ENCODE measurements around the gene DNAL4.

The DNAL4 gene

DNA sequence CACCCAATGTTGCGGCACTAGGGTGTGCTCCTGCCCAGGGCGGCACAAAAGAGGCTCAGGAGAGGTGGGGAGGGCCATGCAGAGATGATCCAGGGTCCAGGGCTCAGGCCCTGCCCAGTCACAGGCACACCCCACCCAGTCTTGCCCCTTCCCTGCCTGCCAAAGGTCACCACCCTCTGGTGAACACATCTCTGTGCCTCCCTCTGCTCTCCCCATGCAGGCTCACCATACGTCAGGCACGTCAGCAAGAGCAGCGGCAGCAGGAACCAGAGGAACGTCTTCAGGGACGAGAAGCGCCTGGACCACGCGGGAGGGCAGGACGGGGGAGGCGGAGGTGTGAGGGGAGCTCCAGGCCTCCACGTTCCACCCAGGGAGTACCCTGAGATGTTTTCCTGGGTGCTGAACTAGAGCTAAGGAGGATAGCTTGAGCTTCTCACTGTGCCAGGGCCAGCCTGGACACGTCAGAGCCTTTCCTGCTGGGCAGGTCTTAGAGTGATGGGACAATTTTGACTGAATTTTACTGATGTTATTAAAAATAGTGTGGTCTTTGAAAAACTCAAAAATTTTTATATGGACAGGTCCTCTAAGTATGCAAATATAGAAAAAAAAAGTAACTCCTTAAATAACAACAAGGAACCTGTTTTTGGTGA, 45.3 kb downstream of the DNAL4 start:
- no peak overlapping the region for H3K4me3 ChIP-seq (ENCODE audit: low read depth, low read length)
- DNase-seq (ENCODE audit: low read depth) = no peak

DNA sequence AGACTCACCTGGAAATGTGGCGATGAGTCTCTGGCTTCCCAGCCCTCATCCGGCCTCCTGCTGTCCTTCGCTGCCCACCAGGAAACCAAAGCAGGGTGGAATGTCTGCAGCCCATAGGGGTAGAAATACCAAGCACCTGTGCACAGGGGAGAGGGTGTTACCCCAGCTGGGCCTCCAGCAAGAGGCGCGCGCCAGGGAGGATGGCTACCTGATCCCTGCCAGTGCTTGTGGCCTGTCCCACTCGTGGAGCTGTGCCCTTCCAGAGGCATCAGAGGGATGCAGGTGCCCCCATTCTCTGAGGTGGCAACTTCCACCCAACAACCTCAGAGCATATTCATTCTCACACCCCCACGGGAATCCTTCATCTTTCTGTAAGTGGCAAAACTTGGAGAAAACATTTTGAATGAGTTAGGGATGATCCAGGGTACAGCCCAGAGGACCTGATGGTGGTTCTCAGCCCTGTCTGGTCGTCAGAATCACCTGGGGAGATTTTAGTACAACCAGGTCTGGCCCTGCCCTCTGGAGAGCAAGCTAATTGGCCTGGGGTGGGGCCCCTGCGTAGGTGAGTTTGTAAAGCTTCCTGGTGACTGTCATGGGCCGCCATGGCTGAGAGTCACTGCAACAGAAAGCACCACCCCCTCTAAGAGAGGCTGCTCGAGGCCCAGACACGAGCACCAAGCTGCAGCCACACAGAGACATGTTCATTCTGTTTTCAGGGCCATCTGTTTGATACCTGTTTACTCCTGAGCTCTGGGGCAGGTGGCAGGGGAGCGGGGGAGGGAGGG, 48.1 kb downstream of the DNAL4 start:
- no peak for DNase-seq (ENCODE audit: low read depth)
- H3K4me3 ChIP-seq (ENCODE audit: low read depth, low read length) = no peak overlapping the region

DNA sequence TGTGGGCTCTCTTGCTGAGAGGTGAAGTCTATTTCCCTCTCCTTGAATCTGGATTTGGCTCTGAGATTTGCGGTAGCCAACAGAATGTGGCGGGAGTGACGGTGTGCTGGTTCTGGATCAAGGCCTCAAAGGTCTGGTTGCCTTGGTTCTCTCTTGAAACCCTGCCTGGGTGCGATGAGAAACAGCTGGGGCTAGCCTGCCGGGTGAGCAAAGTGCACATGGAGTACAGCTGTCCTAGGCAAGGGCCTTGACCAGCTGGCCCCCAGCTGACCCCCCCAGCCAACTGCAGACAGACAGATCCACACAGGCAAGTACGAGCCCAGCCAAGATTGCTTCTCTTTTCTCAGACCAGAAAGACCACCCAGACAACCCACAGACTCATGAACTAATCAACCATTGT, 49.0 kb downstream of the DNAL4 start:
- DNase-seq (ENCODE audit: low read depth) = no peak
- H3K4me3 ChIP-seq (ENCODE audit: low read depth, low read length) = no peak overlapping the region

DNA sequence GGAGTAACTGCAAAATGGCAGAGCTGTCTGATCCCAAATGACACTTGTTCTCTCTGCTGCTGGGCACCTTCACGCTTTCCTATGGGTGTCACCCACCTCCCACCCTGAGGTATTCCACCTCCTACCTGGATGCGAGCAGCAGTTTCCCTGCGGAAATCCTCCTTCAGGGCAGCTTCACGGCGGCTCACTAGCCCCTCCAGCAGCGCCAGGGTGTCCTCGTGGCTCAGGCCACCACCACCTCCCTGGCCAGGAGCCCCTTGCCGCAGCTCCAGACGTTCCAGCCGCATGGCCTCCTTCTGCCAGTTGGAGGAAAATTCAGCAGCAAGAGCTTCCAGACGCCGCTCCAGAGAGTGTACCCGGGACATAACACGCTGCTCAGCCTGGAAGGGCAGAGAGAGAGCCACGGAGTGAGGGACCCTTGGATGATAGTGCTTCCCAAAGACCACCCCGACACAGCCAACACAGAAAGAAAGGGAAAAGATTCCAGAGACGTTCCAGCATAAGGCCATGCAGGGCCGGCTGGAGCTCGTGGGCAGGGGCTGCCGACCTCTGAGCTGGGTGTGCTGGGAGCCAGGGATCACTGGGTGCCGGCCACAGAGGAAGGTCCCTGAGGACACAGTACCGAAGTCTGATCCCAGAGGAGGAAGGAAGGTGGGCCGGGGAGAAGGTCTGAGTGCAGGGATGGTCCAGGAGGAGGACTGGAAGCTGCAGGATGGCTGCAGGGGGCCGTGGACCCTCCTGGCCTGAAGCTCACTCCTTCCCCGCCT, 51.6 kb downstream of the DNAL4 start:
- no peak overlapping the region for H3K4me3 ChIP-seq (ENCODE audit: low read depth, low read length)
- DNase-seq (ENCODE audit: low read depth) = no peak

DNA sequence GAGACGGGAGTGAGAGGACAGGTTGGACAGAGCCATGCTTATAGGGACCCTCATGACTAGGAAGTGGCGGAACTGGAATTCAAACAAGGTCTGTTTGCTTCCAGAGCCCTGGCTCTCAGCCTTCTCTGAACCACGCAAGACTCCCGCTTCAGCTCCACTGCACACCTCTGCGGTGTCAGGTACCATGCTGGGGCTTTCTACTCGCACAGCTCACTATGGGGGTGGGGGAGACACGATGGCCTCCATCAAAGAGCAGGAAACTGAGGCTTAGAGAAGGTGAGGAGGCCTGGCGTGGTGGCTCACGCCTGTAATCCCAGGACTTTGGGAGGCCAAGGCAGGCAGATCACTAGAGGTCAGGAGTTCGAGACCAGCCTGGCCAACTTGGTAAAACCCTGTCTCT, 52.4 kb downstream of the DNAL4 start:
- no peak for DNase-seq (ENCODE audit: low read depth)
- H3K4me3 ChIP-seq (ENCODE audit: low read depth, low read length) = no peak overlapping the region

DNA sequence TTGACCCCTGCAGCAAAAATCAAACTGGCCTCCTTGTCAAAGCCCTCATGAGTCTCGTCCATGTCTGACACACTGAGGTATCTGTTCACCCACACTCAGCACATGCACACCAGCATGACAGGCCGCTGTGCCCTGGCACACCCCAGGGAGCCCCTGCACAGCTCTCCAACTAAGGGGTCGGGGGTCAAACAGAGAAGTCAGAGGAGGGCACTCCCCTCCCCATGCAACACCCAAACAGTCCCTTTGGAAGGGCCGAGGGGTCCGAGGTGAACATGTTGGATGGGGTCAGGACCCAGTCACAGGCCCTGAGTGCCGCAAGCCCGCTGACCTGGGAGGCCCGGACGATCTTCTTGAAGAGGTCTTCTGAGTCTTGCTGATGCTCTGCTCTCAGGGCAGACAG, 52.8 kb downstream of the DNAL4 start:
- H3K4me3 ChIP-seq (ENCODE audit: low read depth, low read length) = no peak overlapping the region
- DNase-seq (ENCODE audit: low read depth) = no peak

DNA sequence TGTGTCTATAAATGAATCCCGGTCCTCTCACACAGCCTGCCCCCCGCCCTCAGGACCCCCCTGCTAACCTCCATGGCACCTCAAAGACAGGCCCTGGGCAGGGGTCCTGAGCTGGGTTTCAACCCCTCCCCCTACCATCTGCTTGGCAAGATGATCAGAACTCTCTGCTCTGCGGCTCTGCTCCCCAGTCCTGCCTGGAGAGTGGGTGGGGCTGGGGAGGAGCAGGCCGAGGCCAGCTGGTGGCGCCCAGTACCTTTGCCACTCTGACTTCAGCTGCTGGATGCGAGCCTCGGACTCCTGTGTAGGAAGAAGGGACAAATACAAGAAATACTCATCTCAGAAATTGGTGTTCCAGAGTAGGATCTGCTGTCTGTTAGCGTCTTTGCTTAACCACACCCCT, 53.2 kb downstream of the DNAL4 start:
- DNase-seq (ENCODE audit: low read depth) = no peak
- no peak overlapping the region for H3K4me3 ChIP-seq (ENCODE audit: low read depth, low read length)

DNA sequence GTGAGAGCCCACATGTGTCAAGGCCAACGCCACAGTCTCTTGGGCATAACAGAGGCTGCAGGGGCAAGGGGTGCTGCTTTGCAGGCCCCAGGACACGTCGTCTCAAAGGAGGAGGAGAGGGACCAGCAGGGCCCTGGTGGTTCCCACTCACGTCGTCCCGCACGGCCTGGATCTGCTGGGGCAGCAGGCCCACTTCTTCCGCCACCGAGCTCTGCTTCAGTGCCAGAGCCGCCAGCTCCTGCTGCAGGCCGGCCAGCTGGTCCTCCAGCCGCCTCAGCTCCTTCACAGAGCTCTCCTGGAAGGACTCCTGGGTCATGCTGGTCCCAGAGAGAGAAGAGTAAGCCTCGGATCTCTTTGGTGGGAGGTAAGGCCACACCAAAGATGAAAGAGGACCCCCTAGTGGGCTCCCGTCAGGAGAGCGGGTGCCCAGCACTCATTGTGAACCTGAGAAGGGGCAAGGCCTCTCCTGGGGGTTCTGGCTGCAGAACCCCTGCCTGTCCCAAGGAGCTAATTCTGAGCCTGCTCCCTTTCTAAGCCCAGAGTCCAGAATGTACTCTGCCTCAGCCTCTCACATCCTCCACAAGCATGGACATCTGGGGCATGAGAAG, 53.7 kb downstream of the DNAL4 start:
- no peak for DNase-seq (ENCODE audit: low read depth)
- no peak overlapping the region for H3K4me3 ChIP-seq (ENCODE audit: low read depth, low read length)

DNA sequence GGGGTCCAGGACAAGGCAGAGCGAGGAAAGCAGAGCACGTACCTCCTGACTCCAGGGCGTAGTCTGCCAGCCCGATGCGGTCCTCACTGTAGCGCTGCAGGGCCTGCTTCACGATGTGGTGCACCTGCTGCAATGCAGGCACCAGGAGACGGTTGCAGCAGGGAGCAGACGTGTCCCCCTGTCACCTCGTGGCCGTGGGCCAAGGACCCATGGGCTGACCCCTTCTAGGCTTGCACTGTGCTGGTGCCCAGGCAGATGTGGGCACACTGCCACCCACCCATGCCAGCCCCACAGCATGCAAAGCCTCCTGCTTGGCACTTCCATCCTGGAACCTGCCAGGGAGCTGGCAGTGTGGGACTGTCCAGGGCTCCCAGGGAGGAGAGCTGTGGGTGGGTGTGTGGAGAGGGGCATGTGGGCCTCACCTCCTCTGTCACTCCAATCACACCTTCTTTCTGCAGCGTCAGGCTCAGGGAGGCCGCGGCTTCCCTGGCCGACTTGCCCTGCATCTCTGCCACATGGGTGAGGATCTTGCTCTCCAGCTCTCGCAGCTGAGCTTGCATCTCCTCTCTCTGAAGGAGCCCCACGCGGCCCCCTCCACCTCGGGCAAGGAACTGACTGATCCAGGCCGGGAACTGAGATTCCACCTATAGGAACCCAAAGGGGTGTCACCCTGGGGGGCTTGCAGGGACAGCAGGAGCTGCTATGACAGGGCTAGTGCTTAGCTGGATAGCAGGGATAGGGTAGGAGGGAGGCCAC, 54.5 kb downstream of the DNAL4 start:
- no peak overlapping the region for H3K4me3 ChIP-seq (ENCODE audit: low read depth, low read length)
- no peak for DNase-seq (ENCODE audit: low read depth)

DNA sequence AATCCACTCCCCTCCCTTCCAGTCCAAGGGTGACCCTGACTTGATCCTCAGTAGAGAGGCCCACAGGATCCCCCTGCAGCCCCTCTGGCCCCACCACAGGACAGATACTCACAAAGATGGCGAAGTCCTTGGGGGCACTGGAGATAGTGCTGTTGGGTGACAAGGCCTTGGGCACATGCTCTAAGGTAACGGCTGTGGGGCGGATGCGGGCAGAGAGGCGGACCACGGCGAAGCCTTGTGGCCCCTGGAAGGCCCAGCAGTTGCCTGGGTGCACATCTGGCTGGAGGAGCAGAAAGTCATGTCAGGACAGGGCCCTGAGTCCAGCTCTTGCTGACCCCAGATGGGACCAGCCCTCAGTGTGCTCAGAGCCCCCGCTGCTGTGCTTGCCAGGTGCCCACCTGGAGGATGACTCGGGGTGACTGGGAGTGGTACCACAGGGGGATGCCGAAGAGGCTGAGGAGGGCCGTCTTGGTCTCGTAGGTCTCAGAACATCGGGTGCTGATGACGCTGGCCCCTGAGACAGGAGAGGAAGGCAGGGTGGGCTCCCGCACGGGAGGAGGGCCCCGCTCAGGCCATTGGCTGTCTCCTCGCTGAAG, 55.4 kb downstream of the DNAL4 start:
- no peak for DNase-seq (ENCODE audit: low read depth)
- no peak overlapping the region for H3K4me3 ChIP-seq (ENCODE audit: low read depth, low read length)

DNA sequence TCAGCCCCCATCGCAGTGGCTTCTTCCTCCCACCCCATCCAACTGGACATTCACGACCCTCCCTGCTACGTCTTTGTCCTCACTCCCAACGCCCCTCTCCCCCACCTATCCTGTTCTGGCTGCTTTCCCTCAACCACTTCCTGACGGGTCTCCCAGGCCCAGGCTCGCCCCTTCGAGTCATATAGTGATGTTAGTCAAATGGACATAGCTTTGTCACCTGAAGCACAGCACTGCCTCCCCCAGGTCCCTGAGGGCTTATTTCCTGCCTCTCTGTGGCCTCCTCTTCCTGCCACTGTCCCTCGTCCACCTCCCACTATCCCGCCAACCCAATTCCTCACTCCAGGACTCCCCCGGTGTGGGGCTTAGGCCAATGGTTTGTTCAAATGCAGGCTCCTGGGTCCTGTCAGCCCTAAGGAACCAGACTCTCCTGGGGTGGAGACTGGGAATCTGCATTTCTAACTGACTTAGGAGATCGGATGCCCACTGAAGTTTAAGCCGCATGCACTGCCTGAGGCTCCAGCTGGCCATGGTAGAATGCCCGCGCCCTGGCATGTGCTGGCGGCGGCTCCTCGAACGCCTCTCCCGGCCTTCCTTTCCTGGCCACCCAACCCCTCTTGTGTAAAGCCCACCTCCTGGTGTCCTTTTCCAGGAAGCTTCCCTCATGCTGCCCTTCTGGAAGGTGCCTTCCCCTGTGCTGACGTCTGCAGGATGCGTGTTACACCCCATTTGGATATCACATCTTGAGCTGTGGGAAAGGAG, 56.5 kb downstream of the DNAL4 start:
- DNase-seq (ENCODE audit: low read depth) = no peak
- H3K4me3 ChIP-seq (ENCODE audit: low read depth, low read length) = no peak overlapping the region

DNA sequence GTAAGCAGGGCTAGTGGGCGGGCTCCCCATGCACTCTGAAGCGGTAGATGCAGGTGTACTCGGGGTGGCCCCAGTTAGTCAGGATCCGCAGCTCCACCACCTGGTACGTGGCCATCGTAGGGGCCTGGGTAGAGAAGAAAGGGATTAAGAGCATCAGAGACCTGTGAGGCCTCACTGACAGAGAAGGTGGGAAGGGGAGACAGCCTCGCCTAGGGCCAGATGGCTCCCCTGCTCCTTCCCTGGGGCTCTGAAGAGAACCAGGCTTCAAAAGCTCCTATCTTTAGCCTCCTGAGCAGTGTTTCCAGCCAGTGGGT, 57.7 kb downstream of the DNAL4 start:
- DNase-seq (ENCODE audit: low read depth) = no peak

DNA sequence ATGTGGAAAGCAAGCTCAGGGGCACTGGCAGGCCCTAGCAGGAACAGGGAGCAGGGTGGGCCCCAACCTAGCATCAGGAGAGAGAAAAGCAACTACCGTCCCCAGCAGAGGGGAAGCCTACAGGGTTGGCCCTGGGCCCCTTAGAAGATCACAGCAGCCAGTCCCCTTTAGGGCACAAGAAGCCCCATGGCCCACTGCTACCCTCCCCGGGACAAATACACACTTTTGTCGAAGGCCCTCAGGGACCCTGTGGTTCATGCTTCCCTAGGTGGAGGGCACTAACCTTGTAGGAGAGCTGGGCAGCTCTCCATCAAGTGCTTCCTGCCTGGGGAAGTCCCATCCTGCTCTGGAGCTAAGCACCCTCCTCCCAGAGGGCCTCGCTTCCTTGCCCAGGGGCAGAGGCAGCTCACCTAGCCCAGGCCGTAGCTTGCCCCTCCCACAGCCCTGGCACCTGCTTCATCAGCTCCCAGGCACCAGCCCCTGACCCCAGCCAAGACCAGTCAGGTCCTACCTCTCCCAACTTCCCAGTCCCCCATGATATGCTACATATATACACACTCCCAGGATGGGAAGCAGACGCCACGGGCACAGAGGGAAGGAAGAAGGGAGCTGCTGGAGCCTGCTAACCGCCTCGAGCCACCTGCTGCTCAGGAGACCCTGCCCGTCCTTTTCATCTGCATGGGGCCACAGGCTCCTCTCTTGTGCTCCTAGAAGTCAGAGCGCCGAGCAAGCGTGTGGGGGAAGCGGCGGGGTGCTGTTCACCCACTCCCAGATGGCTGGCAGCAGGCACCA, 58.3 kb downstream of the DNAL4 start:
- DNase-seq (ENCODE audit: low read depth) = no peak

More for the DNA sequence above, 57.7 kb downstream of the DNAL4 start:
- no peak overlapping the region for H3K4me3 ChIP-seq (ENCODE audit: low read depth, low read length)

DNA sequence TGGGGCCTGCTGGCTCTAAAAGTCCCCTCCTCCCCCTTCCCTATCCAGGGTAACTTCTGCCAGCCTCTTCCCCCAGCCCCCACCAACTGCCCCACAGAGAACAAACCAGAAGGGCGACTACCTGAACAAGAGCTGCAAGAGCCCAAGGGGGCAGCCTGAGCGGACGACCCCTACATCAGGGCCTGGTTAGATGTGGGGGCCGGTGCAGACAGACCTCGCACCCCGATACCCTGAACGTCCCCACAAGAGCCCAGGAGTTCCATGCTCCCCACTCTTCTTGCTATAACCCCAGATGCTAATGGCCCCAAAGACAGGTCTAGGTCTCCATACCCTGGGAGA, 58.8 kb downstream of the DNAL4 start:
- no peak for DNase-seq (ENCODE audit: low read depth)

More for the DNA sequence above, 58.3 kb downstream of the DNAL4 start:
- H3K4me3 ChIP-seq (ENCODE audit: low read depth, low read length) = no peak overlapping the region

DNA sequence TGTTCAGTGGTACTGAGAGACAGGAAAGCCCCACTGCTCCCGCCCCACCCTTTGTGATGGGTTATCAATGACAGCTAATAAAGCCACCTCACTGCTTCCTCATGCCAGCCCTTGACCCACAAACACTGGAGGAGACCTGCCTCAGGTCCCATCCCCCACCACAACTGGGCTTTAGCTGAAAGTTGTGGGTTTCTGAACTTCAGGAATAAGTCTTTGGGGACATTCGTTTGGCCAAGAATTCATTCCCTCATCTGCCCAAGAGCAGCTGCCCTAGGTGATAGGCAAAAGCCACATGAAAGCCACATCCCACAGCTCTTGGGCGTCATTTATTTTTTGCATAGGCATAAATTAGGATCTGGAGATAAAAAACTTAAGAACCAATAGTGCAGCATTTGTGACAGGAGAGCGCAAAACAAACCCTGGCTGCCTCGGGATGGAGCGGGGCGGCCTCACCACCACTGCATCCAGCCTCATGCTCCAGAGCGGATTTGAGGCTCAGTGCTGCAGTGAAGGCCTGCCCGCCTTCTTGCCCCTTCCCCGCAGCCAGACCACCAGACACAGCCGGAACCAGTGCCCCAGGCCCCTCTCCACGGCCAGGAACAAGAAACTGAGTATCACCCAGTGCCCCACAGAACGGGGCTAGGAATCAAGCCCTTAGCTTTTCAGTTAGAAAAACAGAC, 59.4 kb downstream of the DNAL4 start:
- no peak overlapping the region for H3K4me3 ChIP-seq (ENCODE audit: low read depth, low read length)
- no peak for DNase-seq (ENCODE audit: low read depth)

More for the DNA sequence above, 58.8 kb downstream of the DNAL4 start:
- no peak overlapping the region for H3K4me3 ChIP-seq (ENCODE audit: low read depth, low read length)

DNA sequence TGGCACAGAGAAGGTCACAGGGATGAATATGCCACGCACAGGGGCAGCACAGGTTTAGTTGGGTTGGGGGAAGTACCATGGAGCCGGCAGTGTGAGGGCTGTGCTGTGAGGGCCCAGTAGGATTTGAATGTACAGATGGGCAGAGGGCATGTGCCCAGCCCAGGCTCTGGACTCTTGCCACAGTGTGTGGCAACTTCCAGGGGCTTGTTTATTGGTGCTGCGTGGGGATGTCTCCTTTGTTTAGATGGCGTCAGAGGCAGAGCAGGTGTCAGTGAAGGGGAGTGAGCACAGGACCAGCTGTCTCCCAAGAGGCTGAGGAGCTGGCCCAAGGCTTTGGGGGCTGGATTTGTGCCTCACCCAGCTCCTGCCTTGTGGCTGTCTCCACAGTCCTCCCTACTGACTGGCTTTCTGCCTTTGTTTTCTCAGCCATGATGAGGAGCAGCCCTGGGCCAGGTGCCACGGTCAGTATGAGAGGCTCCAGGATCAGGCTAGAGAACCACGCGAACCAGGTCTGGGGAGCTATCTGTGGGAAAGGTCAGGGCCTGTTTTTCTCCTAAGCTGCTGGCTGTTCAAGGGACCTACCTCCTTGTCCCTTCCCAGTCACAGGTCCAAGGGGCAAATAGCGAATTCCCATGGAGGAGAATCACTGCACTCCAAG, 60.1 kb downstream of the DNAL4 start:
- DNase-seq (ENCODE audit: low read depth) = no peak
- H3K4me3 ChIP-seq (ENCODE audit: low read depth, low read length) = no peak overlapping the region

DNA sequence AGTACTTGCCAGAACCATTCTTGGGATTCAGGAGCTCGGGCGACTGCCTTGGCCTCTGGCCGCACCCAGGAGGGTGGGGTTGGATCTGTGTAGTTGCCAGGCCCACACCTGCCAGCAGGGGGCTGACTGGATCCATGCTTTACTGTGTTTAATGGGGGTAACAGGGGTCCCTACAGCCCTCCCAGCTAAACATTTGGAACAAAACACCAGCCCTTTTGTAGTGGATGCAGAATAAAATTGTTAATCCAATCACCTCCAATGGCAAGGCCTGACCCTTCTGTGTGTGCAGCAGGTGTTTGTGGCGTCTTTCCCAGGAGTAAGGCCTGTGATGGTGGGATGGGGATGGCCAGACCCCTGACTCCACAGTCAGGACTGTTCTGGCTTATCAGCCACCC, 60.6 kb downstream of the DNAL4 start:
- DNase-seq (ENCODE audit: low read depth) = no peak

More for the DNA sequence above, 60.6 kb downstream of the DNAL4 start:
- no peak overlapping the region for H3K4me3 ChIP-seq (ENCODE audit: low read depth, low read length)
